Suprapubic skin (tissue), 3 donors: ENCODE data around the gene RNF11.

ENCODE experiments used
- POLR2AphosphoS5 ChIP-seq, 3 donors: sonication (generic); formaldehyde crosslinking; IDR thresholded peaks; one replicate each; pipeline ENCODE4 v1.6.1; 2017; ENCODE audit warnings: antibody characterized with exemption in 3 of 3
- TF ChIP-seq, protein P1 (sequence below), 2 donors: fragments of 200-600 bp in 1 of 2; fragments of 450-650 bp in 1 of 2; sonication (generic) in 1 of 2; IDR thresholded peaks; one replicate each; pipeline ENCODE4 v1.5.1; 2016 to 2019; ENCODE audit warnings: antibody characterized with exemption in 2 of 2, mild to moderate bottlenecking in 1 of 2, moderate library complexity in 1 of 2

DNA sequence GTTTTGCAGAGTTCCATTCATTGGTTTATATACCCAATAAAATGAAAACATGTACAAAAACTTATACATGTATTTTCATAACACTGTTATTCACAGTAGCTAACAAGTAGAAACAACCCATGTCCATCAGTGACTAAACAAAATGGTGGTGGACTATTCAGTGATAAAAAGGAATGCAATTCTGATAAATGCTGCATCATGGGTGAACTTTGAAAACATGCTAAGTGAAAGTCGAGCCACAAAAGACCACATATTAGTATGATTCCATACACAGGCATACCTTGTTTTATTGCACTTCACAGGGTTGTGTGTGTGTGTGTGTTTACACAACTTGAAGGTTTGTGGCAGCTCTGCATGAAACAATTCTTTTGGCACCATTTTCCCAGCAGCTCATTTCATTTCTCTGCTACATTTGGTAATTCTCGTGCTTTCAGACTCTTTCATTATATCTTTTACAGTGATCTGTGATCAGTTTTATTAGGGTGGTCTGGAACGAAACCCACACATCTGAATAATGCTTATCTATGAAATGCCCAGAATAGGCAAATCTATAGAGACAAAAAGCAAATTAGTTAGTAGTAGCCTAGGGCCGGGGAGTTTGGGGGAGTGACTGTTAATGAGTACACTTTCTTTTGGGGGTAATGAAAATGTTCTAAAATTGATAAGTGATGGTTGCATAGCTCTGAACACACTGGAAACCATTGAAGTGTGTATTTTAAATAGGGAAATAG, 27.2 kb downstream of the RNF11 start:
- TF ChIP-seq POLR2AphosphoS5 (IDR thresholded peaks at IDR 0.05) = no peak
- TF ChIP-seq, protein P1, sequence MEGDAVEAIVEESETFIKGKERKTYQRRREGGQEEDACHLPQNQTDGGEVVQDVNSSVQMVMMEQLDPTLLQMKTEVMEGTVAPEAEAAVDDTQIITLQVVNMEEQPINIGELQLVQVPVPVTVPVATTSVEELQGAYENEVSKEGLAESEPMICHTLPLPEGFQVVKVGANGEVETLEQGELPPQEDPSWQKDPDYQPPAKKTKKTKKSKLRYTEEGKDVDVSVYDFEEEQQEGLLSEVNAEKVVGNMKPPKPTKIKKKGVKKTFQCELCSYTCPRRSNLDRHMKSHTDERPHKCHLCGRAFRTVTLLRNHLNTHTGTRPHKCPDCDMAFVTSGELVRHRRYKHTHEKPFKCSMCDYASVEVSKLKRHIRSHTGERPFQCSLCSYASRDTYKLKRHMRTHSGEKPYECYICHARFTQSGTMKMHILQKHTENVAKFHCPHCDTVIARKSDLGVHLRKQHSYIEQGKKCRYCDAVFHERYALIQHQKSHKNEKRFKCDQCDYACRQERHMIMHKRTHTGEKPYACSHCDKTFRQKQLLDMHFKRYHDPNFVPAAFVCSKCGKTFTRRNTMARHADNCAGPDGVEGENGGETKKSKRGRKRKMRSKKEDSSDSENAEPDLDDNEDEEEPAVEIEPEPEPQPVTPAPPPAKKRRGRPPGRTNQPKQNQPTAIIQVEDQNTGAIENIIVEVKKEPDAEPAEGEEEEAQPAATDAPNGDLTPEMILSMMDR (IDR thresholded peaks at IDR 0.05) = no peak
